Measurements from ENCODE around the gene MBL2.

DNA sequence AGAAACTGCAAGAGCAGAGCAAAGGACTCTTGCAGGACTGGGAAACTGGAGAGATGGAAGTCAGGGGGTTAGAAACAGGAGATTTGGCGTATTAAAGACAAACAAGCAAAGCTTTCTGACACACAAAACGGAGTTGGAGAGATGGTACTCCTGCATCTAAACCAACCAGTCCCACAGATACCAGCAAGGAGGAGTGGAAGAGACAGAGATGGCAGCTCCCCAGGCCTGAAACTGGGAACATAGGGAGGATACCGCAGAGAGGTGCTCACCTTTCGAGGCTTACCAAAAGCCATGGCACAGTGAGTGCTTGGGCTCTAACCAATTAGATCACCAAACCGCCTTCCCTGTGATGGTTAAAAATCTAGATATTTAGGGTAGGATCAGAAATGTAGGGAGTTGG lies 4.8 kb upstream of the MBL2 start:
- TF ChIP-seq, protein P1, sequence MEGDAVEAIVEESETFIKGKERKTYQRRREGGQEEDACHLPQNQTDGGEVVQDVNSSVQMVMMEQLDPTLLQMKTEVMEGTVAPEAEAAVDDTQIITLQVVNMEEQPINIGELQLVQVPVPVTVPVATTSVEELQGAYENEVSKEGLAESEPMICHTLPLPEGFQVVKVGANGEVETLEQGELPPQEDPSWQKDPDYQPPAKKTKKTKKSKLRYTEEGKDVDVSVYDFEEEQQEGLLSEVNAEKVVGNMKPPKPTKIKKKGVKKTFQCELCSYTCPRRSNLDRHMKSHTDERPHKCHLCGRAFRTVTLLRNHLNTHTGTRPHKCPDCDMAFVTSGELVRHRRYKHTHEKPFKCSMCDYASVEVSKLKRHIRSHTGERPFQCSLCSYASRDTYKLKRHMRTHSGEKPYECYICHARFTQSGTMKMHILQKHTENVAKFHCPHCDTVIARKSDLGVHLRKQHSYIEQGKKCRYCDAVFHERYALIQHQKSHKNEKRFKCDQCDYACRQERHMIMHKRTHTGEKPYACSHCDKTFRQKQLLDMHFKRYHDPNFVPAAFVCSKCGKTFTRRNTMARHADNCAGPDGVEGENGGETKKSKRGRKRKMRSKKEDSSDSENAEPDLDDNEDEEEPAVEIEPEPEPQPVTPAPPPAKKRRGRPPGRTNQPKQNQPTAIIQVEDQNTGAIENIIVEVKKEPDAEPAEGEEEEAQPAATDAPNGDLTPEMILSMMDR (IDR thresholded peaks at IDR 0.05): no peak
- no peak for TF ChIP-seq POLR2AphosphoS5 (IDR thresholded peaks at IDR 0.05)
- TF ChIP-seq POLR2A (IDR thresholded peaks at IDR 0.05): no peak
- TF ChIP-seq EP300 (IDR thresholded peaks at IDR 0.05; ENCODE audit: low read depth): no peak

Measured in transverse colon (tissue), 4 donors.